OCI-LY7 (cell line): ENCODE measurements around the gene EFHD2. TPM values are rescaled to one million over a fixed set of nuclear protein-coding genes. Genes with fewer than 3 reads are reported as not detected.

Source experiments
- BruUV-seq: library from RNA; stranded (reverse); fragments of 400-500 nt; replicated peaks from 2 replicates; lab custom pipeline; 2021; lab: Mats Ljungman, UMichigan
- CTCF ChIA-PET: fragments of 300-600 bp; sonication (Branson Sonifier 250); formaldehyde crosslinking; loops from one replicate; lab custom pipeline; 2022; ENCODE audit warnings: antibody characterized with exemption; ENCODE audit not compliant: unreplicated experiment; lab: Charles Lee
- POLR2A ChIA-PET: fragments of 300-600 bp; sonication (Branson Sonifier 250); formaldehyde crosslinking; loops from one replicate; lab custom pipeline; 2022; ENCODE audit warnings: antibody characterized with exemption; lab: Charles Lee
- DNase-seq: peaks from one replicate; pipeline ENCODE4 v3.0.0-alpha.2; 2015; ENCODE audit warnings: low spot score
- H2AFZ ChIP-seq: fragments of 200-600 bp; sonication (generic), shearing (Covaris generic); 2 replicates; pipeline ENCODE4 v1.6.1; 2014; ENCODE audit warnings: mild to moderate bottlenecking, antibody characterized with exemption, low read length, moderate library complexity
- H3K27ac ChIP-seq: fragments of 200-600 bp; sonication (generic); 2 replicates; pipeline ENCODE4 v1.5.1; 2014; ENCODE audit warnings: mixed run types, low read depth, mild to moderate bottlenecking, moderate library complexity, low read length, inconsistent platforms; ENCODE audit not compliant: poor library complexity, severe bottlenecking
- H3K36me3 ChIP-seq: fragments of 200-600 bp; sonication (generic); 2 replicates; pipeline ENCODE4 v1.6.1; 2014; ENCODE audit warnings: mild to moderate bottlenecking, antibody characterized with exemption, low read length, moderate library complexity, mixed read lengths; ENCODE audit not compliant: insufficient read depth
- H3K4me1 ChIP-seq: fragments of 200-600 bp; sonication (generic); 2 replicates; pipeline ENCODE4 v1.5.1; 2014; ENCODE audit warnings: mild to moderate bottlenecking, low read length; ENCODE audit not compliant: insufficient read depth, poor library complexity, severe bottlenecking
- H3K4me2 ChIP-seq: fragments of 200-600 bp; sonication (generic); 2 replicates; pipeline ENCODE4 v1.6.1; 2014; ENCODE audit warnings: mild to moderate bottlenecking, low read length
- H3K4me3 ChIP-seq: fragments of 200-600 bp; sonication (generic); 2 replicates; pipeline ENCODE4 v1.5.1; 2014; ENCODE audit warnings: mild to moderate bottlenecking, low read depth, low read length; ENCODE audit not compliant: poor library complexity, severe bottlenecking
- H3K79me2 ChIP-seq: fragments of 200-600 bp; sonication (generic); 2 replicates; pipeline ENCODE4 v1.6.1; 2016; ENCODE audit warnings: low read depth, mild to moderate bottlenecking, low read length, moderate library complexity, mixed read lengths; ENCODE audit not compliant: insufficient read depth
- H3K9me2 ChIP-seq: fragments of 200-600 bp; sonication (generic); 2 replicates; pipeline ENCODE4 v1.6.1; 2016; ENCODE audit warnings: mild to moderate bottlenecking, low read length, mixed read lengths; ENCODE audit not compliant: insufficient read depth
- H3K9me3 ChIP-seq: fragments of 200-600 bp; sonication (generic); 2 replicates; pipeline ENCODE4 v1.6.1; 2014; ENCODE audit warnings: mild to moderate bottlenecking, mixed run types, low read length, mixed read lengths
- H4K20me1 ChIP-seq: fragments of 200-600 bp; sonication (generic); 2 replicates; pipeline ENCODE4 v1.6.1; 2014; ENCODE audit warnings: mild to moderate bottlenecking, antibody characterized with exemption, low read length, moderate library complexity, mixed read lengths; ENCODE audit not compliant: insufficient read depth
- EZH2phosphoT487 ChIP-seq: fragments of 200-600 bp; sonication (generic); IDR thresholded peaks from 2 replicates; pipeline ENCODE4 v1.6.1; 2018; ENCODE audit warnings: low read depth, borderline replicate concordance, mild to moderate bottlenecking, mixed run types, antibody characterized with exemption, low read length, moderate library complexity, mixed read lengths
- intact Hi-C: fragments of 100-400 bp; cut with micrococcal nuclease; formaldehyde crosslinking; loops from one replicate; pipeline ENCODE4 v1.10.0; 2022; ENCODE audit not compliant: unreplicated experiment
- total RNA-seq, 2 experiments: library from RNA; depleted of rRNA in 1 of 2; stranded (reverse); fragments of >200 nt in 1 of 2; shearing (Covaris generic) in 1 of 2; gene quantifications; 2 replicates each; pipeline ENCODE4 v1.2.3, GENCODE V29; 2014 to 2022
- TF ChIP-seq, protein P1 (sequence below): fragments of 200-600 bp; sonication (generic); conservative IDR thresholded peaks from 2 replicates; pipeline ENCODE4 v1.5.1; 2014; ENCODE audit warnings: mild to moderate bottlenecking, antibody characterized with exemption, low read length, moderate library complexity, mixed read lengths

The EFHD2 gene
- total RNA-seq, 2 experiments from 2014 or later = 27.3 to 42.0 TPM

DNA sequence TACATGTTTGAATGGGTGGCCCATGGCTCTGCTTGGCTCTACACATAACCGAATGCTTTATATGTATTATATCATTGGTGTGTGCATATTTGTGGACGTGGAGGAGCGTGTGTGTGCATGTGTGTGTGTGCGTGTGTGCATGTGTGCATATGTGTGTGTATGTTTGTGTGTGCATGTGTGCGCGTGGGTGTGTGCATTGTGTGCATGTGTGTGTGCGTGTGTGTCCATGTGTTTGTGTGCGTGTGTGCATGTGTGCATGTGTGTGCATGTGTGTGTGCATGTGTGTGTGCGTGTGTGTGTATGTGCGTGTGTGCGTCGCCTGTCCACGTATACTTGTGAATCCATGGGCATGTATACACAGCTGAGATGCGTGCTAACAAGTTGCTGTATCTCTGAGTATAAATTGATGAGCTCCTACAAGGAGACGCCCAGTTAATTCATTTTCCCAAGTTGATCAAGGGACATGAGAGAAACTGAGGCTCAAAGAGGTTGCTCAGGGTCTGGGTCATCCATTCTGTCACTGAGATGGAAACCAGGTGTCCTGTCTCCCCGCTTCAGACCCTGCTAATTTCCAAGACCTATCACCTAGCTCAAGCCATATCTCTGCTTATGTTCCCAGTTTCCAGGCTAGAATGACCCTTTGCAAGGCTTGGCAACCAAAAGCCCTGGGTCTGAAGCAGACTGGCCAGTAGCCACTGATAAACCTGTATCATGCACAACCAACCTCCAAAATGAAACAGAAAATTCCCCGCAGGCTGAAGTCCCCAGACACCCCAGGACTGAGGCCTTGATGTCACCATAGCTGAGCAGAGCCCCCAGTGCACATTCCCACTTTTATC is 25.8 kb downstream of the EFHD2 start:
- Histone ChIP-seq H4K20me1 (no peaks in the 10 kb centered on the region), H3K27ac (no peak overlapping the region), H3K36me3 (peaks cover 4% of the 10 kb centered on the region; the same call in 1 of the 2 replicates), H3K4me3 (no peak overlapping the region), H3K79me2 (no peaks in the 10 kb centered on the region), H2AFZ (no peak overlapping the region), H3K4me1 (no peaks in the 10 kb centered on the region), H3K9me3 (no peaks in the 10 kb centered on the region), H3K4me2 (no peak overlapping the region), H3K9me2 (no peaks in the 10 kb centered on the region)
- DNase-seq = no peak
- ChIA-PET CTCF (no interaction called here), POLR2A (no interaction called here)
- TF ChIP-seq EZH2phosphoT487 = no peak
- TF ChIP-seq, protein P1, sequence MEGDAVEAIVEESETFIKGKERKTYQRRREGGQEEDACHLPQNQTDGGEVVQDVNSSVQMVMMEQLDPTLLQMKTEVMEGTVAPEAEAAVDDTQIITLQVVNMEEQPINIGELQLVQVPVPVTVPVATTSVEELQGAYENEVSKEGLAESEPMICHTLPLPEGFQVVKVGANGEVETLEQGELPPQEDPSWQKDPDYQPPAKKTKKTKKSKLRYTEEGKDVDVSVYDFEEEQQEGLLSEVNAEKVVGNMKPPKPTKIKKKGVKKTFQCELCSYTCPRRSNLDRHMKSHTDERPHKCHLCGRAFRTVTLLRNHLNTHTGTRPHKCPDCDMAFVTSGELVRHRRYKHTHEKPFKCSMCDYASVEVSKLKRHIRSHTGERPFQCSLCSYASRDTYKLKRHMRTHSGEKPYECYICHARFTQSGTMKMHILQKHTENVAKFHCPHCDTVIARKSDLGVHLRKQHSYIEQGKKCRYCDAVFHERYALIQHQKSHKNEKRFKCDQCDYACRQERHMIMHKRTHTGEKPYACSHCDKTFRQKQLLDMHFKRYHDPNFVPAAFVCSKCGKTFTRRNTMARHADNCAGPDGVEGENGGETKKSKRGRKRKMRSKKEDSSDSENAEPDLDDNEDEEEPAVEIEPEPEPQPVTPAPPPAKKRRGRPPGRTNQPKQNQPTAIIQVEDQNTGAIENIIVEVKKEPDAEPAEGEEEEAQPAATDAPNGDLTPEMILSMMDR = no peak
- BruUV-seq = no TSS peak
- intact Hi-C loops = no loop called here

DNA sequence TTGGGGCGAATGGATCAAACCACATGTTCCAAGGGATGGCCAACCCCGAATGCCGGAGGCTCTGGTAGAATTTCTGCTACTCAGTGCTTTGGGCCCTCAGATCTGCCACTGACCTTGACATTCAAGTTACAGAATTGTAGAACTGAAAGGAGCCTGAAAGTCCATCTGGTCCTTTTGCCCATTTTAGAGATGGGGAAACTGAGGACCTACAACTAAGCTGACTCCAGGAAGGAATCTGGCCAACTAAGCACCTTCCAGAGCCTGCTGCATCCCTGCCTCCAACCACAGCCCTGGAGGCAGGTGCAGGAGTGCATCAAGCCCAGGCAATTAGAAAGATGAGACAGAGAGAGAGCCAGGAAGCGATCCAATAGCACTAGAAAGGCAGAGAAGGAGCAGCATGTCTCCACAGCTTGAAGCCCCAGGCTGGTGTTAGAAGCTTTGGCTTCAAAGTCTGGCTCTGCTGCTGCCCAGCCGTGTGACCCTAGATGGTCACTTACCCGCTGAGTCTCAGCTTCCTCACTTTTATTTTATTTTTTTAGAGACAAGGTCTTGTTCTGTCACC is 27.3 kb downstream of the EFHD2 start:
- Histone ChIP-seq H3K4me2 (no peak overlapping the region), H3K27ac (no peak overlapping the region), H3K9me3 (no peaks in the 10 kb centered on the region), H4K20me1 (no peaks in the 10 kb centered on the region), H3K4me1 (no peaks in the 10 kb centered on the region), H3K4me3 (no peak overlapping the region), H2AFZ (no peak overlapping the region), H3K36me3 (no peaks in the 10 kb centered on the region), H3K79me2 (no peaks in the 10 kb centered on the region), H3K9me2 (no peaks in the 10 kb centered on the region)
- ChIA-PET CTCF (no interaction called here), POLR2A (interaction anchor here (0.5 kb wide), 1 partner anchor 22 kb away, joined by 6 read pairs; no protein-coding TSS in a partner anchor)
- no peak for DNase-seq
- intact Hi-C loops = no loop called here
- no peak for TF ChIP-seq EZH2phosphoT487
- TF ChIP-seq, protein P1 = no peak
- BruUV-seq = no TSS peak

DNA sequence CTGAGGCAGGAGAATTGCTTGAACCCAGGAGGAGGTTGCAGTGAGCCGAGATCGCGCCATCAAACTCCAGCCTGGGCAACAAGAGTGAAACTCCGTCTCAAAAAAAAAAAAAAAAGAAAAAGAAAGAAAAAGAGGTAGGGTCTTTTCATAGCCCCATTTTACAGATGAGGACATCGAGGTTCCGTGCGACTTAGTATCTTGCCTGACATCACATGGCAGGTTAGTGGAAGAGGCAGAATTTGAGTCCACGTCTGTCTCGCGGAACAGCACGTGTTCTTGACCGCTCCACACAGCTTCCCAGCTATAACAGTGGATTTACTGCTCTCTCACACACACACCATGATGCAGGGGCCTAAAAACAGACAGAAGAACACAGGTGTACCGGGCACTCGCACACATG is 29.6 kb downstream of the EFHD2 start:
- Histone ChIP-seq H3K36me3 (no peaks in the 10 kb centered on the region), H3K79me2 (no peaks in the 10 kb centered on the region), H3K27ac (no peak overlapping the region), H3K4me3 (no peak overlapping the region), H3K4me1 (no peaks in the 10 kb centered on the region), H4K20me1 (no peaks in the 10 kb centered on the region), H3K9me3 (no peaks in the 10 kb centered on the region), H2AFZ (no peak overlapping the region), H3K4me2 (no peak overlapping the region), H3K9me2 (no peaks in the 10 kb centered on the region)
- ChIA-PET CTCF (no interaction called here), POLR2A (no interaction called here)
- DNase-seq = no peak
- no TSS peak for BruUV-seq
- intact Hi-C loops = no loop called here
- no peak for TF ChIP-seq EZH2phosphoT487
- TF ChIP-seq, protein P1 = no peak
